NT2/D1 (cell line): ENCODE data around the gene SH2D3C.

Experiments used
- SUZ12 ChIP-seq: IDR thresholded peaks from 2 replicates; pipeline ENCODE4 v1.6.1; 2011; ENCODE audit not compliant: insufficient read length, insufficient read depth; ENCODE audit errors: extremely low read depth
- YY1 ChIP-seq: IDR thresholded peaks from 2 replicates; pipeline ENCODE4 v1.6.1; 2011; ENCODE audit not compliant: insufficient read length, insufficient read depth
- ZNF274 ChIP-seq: IDR thresholded peaks from 2 replicates; pipeline ENCODE4 v1.6.1; 2011; ENCODE audit warnings: mild to moderate bottlenecking, low read depth, low read length

DNA sequence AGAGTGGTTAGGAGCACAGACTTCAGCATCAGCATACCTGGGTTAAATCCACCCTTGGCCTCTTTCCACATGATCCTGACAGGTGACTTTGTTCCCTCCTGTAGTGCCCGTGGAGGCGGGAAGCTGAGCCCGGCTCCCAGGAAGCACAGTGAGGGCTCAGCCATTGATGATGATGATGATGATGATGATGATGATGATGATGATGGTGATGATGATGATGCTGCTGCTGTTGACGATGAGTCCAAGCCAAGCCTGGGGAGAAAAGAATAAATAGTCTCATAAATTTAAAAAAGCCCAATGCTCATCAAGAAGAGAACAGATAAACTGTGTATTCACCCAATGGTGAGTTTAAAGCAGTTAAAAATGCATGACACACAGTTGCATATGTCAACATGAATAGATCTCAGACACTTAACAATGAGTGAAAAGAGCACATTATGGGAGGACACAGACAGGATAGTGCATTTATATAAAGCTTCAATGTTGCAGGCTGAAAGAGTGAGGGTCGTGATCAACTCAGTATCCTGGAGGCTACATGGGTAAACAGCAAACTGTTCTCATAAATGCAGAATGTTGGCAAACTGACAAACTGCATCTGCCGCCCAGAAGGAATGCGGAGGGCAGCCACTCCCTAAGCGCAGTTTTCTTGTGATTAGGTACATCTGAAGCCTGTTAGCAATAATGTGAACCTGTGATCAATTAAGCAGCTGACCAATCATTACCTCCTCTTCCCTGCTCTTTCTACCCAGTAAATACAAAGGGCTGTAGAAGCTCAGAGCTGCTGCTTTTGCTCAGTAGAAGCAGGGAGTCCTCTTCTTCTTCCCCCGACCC is 83.4 kb downstream of the SH2D3C start:
- TF ChIP-seq YY1 (no peak), SUZ12 (no peak), ZNF274 (no peak)
